Suprapubic skin (tissue), 4 donors: ENCODE measurements around the gene C4orf51.

Experiments used
- EP300 ChIP-seq: sonication (generic); formaldehyde crosslinking; IDR thresholded peaks from one replicate; pipeline ENCODE4 v1.6.1; 2017; ENCODE audit warnings: antibody characterized with exemption
- POLR2A ChIP-seq, 2 donors: fragments of 450-650 bp; IDR thresholded peaks; one replicate each; pipeline ENCODE4 v1.6.1; 2017; ENCODE audit warnings: antibody characterized with exemption in 2 of 2, mild to moderate bottlenecking in 2 of 2, moderate library complexity in 2 of 2
- POLR2AphosphoS5 ChIP-seq, 3 donors: sonication (generic); formaldehyde crosslinking; IDR thresholded peaks; one replicate each; pipeline ENCODE4 v1.6.1; 2017; ENCODE audit warnings: antibody characterized with exemption in 3 of 3
- TF ChIP-seq, protein P1 (sequence below), 2 donors: fragments of 200-600 bp in 1 of 2; fragments of 450-650 bp in 1 of 2; sonication (generic) in 1 of 2; IDR thresholded peaks; one replicate each; pipeline ENCODE4 v1.5.1; 2016 to 2019; ENCODE audit warnings: antibody characterized with exemption in 2 of 2, mild to moderate bottlenecking in 1 of 2, moderate library complexity in 1 of 2

DNA sequence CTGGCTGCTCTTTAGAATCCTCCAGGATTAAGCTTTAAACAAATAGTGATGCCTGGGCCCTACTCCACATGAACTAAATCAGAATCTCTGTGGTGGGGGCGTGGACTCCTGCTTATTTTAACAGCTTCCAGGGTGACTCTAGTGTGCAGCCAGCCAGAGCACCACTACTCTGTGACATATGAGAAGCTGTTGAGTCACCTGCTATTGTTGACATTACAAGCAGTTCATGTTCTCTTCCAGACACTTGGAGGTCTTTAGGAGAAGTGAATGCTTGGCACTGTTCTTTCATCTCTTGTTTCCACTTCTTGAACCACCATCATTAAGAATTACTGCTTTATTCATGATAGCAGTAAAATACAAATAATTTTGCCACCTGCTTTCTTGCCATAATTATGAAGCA is 426 bp upstream of the C4orf51 start:
- TF ChIP-seq, protein P1, sequence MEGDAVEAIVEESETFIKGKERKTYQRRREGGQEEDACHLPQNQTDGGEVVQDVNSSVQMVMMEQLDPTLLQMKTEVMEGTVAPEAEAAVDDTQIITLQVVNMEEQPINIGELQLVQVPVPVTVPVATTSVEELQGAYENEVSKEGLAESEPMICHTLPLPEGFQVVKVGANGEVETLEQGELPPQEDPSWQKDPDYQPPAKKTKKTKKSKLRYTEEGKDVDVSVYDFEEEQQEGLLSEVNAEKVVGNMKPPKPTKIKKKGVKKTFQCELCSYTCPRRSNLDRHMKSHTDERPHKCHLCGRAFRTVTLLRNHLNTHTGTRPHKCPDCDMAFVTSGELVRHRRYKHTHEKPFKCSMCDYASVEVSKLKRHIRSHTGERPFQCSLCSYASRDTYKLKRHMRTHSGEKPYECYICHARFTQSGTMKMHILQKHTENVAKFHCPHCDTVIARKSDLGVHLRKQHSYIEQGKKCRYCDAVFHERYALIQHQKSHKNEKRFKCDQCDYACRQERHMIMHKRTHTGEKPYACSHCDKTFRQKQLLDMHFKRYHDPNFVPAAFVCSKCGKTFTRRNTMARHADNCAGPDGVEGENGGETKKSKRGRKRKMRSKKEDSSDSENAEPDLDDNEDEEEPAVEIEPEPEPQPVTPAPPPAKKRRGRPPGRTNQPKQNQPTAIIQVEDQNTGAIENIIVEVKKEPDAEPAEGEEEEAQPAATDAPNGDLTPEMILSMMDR (IDR thresholded peaks at IDR 0.05): no peak
- TF ChIP-seq POLR2AphosphoS5 (IDR thresholded peaks at IDR 0.05) (no peak), POLR2A (IDR thresholded peaks at IDR 0.05) (no peak), EP300 (no peak)
